GM18508 (cell line): ENCODE measurements around the gene SMAD9.
"Not testable (repeated sequence)": the region's sequence is repeated elsewhere in the genome, so short reads cannot be mapped to it uniquely, and the experiment has no call there.

Experiments used
- ATAC-seq: cut with Tn5 transposase; IDR thresholded peaks from one replicate; pipeline ENCODE4 v1.9.1; 2021; ENCODE audit warnings: moderate number of reproducible peaks; ENCODE audit not compliant: insufficient read depth, unreplicated experiment

The SMAD9 gene

DNA sequence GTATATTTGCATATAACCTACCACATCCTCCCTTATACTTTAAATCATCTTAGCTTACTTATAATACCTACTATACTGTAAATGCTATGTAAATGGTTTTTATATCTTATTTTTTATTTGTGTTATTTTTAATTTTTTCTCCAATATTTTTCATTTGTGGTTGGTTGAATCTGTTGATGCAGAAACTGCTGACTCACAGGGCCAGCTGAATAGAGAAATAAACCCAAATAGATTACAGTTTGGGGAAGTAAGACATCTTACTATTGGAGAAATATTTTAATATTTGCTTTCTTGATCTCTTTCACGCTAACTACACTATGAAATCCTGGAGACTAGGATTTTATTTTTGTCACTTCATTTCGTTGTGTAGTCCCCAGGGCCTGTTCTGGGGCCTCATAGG is 7.1 kb downstream of the SMAD9 start:
- no peak for ATAC-seq

- no peak for ATAC-seq
Observed at GRCh38 chr13:36912369-36912768, 7.7 kb downstream of the SMAD9 start.

DNA sequence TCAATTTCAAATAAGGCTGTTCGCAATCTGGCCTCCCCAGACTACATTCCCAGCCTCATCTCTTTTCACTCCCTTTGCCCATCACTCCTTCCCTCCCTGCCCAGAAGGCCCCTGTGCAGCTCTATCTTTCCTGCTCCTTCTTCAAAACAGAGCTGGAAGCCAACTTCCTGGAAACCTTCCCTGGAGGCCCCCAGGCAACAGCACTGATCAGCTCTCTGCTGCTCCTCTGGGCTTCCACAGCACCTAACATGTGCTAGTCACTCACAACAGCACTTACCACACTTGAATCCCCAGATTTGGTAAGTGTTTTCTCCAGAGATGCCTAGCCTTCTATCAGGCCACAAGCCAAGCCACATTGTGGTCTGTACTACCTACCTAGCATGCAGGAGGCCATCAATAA is 9.5 kb downstream of the SMAD9 start:
- ATAC-seq: no peak

GRCh38 chr13:36907821-36908220 is 12.2 kb downstream of the SMAD9 start:
- ATAC-seq: no peak

GRCh38 chr13:36907266-36907665 is 12.8 kb downstream of the SMAD9 start:
- ATAC-seq: no peak

- ATAC-seq: no peak
Observed at GRCh38 chr13:36905944-36906343, 14.1 kb downstream of the SMAD9 start.

DNA sequence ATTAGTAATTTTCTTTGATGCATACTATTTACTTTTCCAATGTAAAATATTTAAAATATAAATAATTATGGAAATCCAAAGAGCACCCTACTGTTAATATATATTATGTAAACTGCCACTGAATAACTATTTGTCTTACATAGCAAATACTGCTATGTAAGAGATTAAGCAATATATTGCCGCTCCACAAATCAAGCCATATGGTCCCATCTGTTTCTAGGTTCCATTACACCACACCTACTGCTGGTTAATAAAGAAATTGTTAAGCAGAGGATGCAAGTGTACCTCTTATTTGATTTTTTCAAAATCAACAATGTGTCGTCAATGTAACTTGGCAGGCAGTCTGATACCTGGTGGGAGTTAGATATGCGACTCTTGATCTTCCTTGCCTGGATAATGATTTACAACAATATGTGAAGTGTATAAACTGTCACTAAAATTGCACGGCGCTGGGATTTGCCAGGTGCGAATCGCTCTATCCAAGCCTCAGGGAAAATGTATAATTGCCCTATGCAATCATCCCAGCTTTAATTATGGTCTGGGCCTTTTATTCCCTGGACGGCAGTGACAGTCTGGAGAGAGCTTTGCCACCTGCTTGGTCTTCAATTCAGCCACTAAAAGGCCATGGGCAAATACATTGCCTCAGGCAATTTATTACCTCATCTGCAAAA is 16.0 kb downstream of the SMAD9 start:
- ATAC-seq: no peak

GRCh38 chr13:36897054-36897616 is 22.9 kb downstream of the SMAD9 start:
- ATAC-seq: no peak

DNA sequence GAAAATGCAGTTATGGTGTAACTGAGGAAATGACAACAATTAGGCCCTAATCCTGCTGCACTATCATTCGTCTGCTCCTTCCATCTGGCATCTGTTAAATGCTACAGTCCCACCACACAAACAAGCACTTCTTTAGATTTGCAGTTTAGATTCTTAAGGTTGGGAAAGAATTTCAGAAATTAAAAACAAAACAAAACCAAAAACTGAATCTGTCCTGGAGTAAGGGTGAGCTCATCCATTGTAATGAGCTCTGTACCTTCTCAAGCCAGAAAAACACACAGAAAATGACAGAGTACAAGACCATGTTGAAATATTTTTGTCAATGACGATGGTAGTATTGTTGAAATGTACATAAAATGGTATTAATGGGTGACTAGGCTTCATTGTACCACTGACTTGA is 28.3 kb downstream of the SMAD9 start:
- no peak for ATAC-seq

DNA sequence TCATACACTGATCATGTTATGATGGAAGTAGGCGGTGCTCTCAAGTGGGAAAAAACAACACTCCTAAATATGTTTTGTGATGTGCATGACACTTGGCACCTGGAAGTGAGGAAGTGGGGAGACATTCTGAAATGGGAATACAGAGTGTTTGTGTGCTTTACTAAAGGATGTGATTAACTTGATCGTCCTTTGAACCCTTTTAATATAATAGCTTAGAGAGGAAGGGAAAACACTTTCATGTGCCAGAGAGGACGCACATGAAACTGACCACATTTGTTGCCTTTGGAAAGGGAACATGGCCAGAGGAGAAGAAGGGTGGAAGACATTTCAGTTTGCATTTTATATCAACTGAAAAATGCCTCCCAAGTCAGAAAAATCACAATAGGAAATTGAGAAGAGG is 31.4 kb downstream of the SMAD9 start:
- no peak for ATAC-seq

DNA sequence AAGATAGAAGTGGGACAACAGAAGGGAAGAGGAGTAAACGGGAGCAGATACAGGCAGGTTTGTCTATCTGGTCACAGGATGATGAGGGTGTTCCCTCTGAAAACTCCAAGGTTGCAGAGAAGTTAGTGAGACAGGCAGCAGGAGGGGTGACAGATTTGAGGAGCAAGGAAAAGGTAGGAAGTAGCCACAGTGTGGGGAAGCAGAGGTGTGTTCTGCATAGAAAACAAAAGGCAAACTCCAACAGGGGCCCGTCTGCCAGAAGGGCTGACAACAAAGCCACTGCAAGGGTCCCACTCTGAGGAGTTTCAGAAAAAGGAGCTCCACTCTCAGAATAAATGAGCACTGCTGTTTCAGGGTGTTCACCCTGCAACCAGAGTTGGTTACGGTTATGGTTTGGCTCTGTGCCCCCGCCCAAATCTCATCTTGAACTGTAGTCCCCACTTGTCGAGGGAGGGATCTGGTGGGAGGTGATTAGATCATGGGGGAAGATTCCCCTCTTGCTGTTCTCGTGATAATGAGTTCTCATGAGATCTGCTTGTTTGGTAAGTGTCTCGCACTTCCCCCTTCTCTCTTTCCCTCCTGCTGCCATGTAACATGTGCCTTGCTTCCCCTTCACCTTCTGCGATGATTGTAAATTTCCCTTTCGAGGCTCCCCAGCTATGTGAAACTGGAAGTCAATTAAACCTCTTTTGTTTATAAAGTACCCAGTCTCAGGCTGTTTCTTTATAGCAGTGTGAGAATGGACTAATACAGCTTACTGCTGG is 32.1 kb downstream of the SMAD9 start:
- ATAC-seq: no peak

- ATAC-seq: no peak
Observed at GRCh38 chr13:36885901-36886300, 34.1 kb downstream of the SMAD9 start.

DNA sequence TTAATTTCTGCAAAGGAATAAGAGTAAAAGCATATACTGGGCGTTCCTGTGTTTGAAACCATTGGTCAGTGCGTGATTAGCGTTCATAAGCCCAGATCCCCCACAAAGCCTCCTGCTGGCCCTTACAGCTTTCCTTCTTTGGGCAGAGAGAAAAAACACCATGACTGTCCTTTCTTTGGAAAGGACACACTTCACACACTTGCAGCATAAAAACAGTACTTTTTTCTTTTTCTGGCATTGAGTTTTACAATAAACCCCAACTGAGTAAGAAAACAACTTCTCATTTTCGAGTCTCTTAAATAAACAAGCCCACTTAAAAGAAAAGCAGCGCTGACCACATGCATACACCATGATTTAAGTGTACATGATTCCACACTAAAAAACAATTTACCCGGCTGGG is 35.8 kb downstream of the SMAD9 start:
- ATAC-seq: no peak

DNA sequence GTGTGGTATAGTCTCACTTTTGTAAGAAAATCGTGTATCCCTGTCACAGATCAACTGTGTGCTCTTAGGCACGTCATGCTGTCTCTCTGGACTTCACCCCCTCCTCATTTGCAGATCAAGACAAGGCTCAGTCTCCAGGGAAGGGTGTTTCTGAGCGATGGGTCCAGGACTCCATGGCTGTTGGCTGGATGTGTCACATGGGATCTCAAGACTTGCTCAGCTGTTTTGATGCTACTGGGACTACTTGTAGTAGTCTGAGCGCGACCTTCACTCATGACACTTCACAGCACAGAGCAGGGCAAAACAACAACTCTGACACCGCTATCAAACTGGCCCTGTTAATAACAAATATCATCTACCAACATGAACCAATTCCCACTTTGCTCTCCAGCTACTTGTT is 36.2 kb downstream of the SMAD9 start:
- ATAC-seq: no peak

GRCh38 chr13:36883392-36883791 is 36.6 kb downstream of the SMAD9 start:
- not testable (repeated sequence) for ATAC-seq

GRCh38 chr13:36882829-36883390 is 37.1 kb downstream of the SMAD9 start:
- ATAC-seq: no peak

DNA sequence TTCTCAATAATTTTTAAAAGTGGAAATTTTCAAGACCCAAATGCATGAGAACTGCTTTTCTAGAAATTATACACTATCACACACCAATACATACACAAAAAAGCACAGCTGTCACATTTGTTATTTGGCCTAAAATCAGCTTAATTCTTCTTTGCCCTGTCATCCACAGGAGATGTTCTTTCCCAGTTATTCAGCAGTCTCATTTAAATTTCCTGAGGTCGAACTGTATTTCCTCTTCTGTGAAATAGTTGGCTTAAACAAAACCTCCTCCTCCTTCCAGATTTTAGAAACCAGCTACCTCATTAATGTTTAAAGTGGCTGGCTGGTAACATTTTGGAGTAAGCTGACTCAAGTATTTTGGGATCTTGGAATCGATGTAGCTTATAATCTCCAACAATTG is 39.1 kb downstream of the SMAD9 start:
- ATAC-seq: no peak

GRCh38 chr13:36879218-36879938 is 40.7 kb downstream of the SMAD9 start:
- ATAC-seq: no peak

DNA sequence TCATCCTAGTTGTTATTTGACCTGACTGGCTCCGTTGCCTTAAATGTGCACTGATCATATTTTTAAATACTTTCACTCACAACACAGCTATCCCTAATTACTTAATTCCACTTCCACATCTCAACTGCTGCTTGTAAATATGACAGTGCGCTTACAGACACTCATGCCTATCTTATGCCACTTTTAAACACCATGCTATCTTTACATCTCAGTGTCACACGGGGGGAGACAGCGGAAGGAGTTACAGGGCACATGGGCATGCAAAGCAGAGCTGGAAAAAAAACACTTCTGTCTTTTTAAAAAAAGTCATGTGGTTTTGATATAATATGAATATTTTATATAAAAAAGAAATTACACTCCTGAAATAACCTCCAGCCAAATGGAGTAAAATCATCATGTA is 44.1 kb downstream of the SMAD9 start:
- no peak for ATAC-seq

GRCh38 chr13:36875431-36875830 is 44.6 kb downstream of the SMAD9 start:
- ATAC-seq: no peak

DNA sequence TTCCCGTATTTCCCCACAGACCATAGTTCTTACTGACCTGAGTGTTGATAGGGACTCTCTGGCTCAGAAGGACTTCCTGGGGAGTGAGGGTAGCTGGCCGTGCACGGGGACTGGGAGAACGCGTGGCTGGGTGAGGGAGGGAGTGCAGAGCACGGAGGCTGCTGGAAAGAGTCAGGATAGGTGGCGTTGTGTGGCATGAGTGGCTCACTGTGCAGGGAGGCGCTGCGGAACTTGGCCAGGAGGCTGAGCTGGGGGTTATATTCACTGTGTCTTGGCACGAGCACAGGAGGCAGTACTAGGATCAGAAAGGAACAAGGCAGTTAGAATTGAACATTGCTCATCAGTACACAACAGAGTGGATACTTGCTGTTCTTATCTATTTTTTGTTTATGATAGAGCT is 47.4 kb downstream of the SMAD9 start:
- ATAC-seq: no peak
